GM19238 (cell line): ENCODE results near the gene NKX6-2.

Source experiments
- DNase-seq: peaks from one replicate; pipeline ENCODE4 v3.0.0; 2011; ENCODE audit warnings: low spot score; ENCODE audit not compliant: insufficient read length

Gene NKX6-2

DNA sequence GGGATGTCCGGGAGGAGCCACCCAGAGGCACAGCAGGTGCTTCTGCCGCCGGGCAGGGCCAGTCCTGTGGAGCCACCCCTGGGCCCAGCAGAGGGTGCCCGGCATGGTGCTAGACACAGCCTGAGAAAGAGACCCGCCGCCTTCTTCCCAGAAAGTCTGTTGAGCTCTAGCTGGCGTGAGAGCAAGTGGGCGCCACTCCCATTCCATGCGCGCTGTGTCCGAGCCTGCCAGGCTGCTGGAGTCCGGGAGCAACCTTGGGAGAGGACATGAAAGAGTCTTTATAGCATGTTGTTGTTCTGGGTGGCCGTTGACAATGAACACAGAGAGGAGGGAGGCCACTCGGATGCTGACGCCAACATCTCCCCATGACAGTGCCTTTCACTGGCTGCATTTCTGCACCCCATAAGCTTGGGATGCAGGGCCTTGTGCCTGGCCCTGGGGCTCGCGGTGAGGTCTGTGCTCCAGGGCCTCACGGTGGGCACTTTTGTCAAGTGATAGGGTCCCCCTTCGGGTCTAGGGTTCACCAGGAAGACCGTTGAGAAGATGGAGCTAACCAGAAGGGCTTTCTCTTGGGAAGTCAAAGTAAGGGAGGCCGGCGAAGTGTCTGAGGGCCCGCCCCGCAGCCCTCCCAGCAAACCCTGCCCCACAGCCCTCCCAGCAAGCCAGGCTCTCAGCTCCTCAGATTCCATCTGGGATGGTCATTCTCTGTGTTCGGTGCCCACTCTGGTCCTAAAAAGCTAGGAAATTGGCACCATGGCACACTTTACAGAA lies 47.3 kb downstream of the NKX6-2 start:
- no peak for DNase-seq

DNA sequence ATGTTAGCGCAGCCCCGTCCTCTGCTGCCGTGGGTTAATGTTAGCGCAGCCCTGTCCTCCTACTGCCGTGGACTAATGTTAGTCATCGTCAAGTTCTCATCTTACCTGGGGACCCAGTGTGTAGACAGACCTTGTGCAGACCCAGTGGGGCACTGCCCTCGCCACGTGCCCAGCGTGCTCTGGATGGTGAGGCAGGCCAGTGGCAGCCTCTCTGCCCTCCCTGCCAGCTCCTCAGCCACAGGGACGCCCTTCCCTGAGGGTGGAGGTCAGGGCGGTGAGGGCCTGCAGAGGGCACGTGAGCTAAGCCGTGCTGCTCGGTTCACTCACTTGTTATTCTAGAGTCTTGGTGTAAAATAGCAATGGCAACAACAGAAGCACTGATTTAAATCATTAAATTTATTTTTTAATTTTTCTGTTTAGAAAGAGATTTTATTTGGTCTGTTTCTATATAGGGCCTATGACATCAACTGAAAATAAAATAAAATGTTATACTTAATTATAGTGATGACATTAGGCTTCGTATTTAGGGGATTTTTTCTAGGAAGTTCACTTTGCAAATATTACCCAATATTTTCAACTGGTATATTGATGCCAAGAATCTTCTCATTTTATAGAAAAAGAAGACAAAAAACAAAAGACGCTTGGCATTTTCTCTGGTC lies 48.4 kb downstream of the NKX6-2 start:
- no peak for DNase-seq

DNA sequence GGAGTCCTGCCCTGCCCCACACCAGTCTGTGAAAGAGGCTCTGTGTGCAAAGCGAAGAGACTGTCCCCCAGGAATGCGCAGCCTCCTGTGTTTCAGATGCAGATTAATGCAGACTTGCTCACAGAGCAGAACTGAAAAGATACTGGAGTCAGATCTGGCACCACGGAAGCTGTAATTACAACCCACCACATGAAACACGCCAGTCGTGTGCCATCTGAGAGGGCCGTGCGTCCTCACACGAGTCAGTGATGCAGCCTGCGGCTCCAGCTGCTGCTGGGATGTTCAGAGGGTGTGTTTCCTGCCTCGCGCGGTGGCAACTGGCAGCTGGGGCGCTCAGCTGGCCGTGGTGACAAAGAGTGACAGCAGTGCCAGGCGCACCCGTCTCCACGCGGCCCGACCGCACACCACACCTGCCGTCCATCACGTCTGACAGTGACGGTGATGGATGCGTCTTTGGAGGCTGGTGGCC lies 50.0 kb downstream of the NKX6-2 start:
- no peak for DNase-seq

DNA sequence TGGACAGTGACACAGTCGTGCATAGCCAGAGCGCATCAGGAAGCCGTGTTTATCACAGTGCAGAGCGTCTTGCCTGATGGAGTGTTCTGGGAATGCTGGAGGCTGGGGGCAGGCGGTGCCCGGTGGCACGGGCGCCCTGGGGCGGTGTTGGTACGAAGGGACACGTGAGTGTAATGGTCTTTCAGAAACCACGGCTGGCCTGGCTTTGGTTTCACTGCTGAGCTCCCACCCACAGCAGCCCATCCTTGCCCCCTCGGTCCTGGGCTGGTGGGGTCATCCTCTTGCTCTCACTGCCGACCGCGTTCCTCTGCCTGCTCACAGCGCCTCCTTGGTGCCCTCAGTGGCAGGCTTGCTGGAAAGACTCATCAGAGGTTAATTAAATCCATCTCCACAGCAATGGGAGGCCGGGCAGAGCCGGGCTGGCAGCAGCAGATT lies 50.6 kb downstream of the NKX6-2 start:
- no peak for DNase-seq

DNA sequence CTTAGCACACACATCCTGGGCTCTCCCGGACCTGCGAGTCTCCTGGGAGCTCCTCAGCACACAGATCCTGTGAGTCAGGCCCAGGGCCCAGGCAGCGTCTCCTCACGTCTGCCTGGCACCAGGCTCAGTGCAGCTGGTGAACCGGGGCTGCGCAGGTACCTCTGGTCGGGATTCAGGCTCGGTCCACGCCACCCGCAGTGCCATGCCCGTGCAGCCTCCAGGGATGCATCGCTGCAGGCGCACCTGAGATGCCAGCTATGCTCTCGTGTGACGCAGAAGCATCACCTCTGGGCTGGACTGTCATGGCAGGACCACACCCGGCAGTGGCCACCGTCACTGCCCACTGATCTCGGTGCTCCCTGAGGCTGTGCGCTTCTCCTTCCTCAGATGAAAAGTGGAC lies 52.0 kb downstream of the NKX6-2 start:
- DNase-seq: no peak
